GM21786 (cell line): Measurements from ENCODE around the gene MORF4L1.
"Not testable (repeated sequence)": the region's sequence is repeated elsewhere in the genome, so short reads cannot be mapped to it uniquely, and the experiment has no call there.

Experiments
- ATAC-seq: cut with Tn5 transposase; IDR thresholded peaks from one replicate; pipeline ENCODE4 v1.9.1; 2021; ENCODE audit not compliant: unreplicated experiment

Gene MORF4L1

DNA sequence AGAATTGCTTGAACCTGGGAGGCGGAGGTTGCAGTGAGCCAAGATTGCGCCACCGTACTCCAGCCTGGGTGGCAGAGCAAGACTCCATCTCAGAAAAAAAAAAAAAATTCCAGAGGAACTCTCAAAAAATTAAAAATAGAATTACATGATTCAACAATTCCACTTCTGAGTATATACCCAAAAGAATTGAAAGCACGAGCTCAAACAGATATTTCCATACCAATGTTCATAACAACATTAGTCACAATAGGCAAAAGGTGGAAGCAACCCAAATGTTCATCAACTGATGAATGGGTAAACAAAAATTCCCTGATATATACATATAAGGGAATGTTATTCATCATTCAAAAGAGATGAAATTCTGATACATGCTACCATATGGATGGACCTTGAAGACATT lies 16.9 kb upstream of the MORF4L1 start:
- no peak for ATAC-seq

DNA sequence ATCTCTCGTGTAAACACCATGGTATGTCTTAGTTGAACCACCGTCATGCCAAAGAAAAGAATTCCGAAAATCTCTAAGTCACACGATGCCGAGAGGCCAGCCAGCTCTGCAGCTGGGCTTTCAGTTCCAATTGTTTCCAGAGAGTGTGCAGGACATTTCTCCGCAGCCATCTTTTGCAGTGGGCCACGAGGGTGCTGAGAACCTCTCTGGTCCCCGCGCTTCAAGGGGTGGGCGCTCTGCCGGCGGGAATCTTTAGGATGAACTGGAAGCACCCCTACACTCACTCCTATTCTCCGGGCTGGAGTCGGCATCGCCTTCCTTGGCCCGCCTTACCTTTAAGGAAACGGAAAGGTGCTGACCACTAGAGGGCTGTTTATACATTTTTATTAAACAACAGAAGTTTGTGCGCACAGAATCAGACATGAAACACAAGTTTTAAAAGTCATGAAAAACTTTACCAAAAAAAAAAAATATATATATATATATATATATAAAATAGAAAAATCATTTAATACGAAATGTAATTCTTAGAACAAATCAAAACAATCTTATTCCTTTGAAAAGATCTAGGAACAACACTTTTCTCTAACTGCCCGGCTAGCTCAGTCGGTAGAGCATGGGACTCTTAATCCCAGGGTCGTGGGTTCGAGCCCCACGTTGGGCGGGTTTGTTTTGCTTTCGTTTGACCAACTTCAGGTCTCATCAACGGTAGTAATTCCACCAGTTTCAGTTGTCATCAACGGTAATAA lies 12.5 kb upstream of the MORF4L1 start:
- ATAC-seq: peak; percentile 60

DNA sequence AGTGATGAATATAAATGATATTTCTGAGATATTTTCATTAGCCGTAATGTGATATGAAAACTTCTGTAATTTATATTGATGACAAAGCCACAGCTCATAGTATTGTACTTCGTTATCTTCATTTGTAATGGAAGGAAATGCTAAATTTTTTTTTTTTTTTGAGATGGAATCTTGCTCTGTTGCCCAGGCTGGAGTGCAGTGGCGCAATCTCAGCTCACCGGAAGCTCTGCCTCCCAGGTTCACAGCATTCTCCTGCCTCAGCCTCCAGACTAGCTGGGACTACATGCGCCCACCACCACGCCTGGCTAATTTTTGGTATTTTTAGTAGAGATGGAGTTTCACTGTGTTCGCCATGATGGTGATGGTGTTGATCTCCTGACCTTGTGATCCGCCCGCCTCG lies 7.1 kb upstream of the MORF4L1 start:
- not testable (repeated sequence) for ATAC-seq

DNA sequence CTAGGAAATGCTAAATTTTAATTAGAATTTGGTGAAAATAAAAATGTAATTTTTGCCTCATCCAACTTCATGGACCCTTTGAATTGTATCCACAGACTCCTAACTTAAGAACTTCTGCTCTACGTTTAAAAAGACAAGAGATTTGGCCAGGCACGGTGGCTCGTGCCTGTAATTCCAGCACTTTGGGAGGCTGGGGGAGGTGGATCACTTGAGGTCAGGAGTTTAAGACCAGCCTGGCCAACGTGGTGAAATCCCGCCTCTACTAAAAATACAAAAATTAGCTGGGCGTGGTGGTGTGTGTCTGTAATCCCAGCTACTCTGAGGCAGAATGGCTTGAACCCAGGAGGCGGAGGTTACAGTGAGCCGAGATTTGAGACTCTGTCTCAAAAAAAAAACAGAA lies 6.7 kb upstream of the MORF4L1 start:
- ATAC-seq: not testable (repeated sequence)

DNA sequence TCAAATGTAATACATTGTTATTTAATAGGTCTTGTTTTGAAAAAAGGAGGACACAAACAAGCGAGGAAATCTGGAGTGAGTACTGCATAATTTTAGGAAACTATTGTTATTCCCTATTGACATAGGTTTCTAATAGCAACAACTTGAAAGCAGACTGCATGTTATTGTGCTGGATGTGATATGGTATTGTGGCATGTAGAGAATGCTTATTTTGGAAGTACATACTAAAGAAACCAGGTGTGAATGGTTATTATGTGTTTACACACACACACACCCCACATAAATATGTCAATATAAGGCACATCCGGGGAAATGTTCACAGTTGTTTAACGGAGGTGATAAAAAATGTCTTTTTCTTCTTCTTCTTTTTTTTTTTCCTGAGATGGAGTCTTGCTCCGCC lies 5.9 kb upstream of the MORF4L1 start:
- ATAC-seq: no peak

DNA sequence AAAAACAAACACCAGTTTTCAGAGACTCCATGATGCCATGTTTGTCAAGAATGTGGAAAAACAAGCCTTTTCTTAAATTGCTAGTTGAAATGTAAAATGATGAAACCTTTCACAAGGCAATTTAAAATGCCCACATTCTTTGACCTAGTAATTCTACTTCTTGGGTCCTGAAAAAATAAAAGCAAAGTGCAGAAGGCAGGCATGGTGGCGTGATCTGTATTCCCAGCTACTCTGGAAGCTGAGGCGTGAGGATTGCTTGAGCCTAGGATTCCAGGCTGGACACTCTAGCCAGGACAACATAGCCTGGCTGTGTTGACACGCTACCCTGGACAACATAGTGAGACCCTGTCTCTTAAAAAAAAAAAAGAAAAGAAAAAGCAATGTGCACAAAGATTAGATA lies 4.3 kb upstream of the MORF4L1 start:
- no peak for ATAC-seq

DNA sequence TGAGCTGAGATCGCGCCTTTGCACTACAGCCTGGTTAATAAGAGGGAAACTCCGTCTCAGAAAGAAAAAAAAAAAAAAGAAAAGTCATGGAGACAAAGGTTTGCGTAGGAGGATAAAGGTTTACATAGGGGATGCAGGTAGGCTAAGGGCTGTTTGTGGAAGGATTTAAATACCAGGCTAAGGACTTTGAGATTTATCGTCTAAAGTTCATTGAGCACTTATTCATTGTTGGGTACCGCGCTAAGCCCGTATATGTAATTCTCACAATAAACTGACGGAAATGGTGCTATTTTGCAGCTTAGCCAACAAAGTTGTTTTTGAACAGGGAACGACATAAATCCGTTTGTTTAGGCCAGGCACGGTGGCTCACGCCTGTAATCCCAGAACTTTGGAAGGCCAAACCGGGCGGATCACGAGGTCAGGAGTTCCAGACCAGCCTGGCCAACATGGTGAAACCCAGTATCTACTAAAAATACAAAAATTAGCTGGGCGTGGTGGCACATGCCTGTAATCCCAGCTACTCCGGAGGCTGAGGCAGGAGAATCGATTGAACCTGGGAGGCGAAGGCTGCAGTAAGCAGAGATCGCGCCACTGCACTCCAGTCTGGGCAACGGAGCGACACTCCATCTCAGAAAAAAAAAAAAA lies 1.1 kb upstream of the MORF4L1 start:
- not testable (repeated sequence) for ATAC-seq

DNA sequence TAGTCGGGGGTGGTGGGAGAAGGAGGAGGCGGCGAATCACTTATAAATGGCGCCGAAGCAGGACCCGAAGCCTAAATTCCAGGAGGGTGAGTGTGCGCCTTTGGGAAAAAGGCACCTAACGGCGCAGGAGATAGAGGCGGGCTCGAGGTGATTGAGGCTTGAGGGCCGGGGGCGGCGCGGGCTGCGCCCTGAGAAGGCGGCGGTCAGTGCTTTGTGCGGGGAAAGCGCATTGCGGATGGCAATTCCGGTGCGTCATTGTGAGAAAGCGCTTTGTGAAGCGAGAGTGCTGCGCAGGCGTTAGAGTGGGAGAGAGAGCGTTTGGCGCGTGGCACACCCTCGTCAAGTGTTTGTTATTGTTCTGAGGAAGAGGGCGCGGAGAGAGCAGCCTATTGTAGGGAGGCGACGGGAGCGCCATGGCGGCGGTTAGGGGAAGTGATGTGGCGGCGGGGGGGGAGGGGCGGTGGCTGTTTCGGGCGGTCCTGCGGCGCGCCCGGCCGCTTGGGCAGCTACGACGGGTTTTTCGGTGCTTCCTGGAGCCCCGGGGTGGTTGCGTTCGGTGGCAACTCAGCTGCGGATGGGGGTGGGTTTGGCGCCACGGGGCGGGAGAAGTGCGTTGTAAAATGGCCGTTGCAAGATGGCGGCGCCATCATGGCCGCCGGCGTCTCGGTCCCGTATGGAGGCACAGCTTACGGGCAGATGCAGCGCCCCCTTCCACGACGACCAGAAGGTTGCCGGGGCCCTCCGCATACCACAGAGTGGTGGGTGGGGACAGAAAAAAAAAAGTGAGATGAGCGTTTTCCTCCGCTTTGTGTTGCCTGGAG lies 492 bp downstream of the MORF4L1 start:
- peak; percentile 60 for ATAC-seq

DNA sequence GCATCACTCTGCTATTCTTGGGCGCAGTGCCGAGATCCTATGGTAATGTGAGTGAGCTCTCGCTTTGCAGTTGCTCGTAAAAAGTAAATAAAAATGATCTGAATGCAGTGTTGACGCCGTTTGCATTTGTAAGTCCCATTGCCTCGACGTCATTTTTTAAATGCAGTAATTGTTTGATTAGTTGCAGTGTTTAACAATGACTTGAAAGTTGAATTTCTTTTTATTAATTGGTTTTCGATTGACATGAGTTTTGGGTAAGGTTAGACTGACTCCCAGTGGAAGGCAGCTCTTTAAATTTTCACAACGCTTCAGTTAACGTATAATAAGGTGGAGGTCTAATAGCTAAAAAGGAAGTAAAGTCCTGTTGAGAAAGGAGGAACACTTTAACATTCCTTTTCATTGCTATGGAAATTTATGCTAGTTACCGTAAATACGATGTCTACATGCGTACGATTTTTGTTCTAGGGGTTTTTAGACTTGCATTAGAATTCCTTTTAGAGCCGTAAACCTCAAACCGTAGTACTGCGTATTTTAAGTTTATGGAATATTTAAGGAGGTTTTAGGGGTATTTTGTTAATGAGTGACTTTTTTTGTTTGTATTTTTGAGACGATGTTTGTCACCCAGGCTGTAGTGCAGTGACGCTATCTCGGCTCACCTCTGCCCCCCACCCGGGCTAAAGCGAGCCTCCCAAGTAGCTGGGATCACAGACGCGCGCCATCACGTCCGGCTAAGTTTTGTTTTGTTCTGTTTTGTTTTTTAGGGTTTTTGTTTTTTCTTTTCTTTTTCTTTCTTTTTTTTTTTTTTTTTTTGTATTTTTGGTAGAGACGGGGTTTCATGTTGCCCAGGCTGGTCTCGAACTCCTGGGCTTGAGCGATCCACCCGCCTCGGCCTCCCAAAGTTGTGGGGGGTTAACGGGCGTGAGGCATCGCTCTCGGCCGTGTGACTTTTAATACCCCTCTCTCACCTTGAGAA lies 1.4 kb downstream of the MORF4L1 start:
- no peak for ATAC-seq

DNA sequence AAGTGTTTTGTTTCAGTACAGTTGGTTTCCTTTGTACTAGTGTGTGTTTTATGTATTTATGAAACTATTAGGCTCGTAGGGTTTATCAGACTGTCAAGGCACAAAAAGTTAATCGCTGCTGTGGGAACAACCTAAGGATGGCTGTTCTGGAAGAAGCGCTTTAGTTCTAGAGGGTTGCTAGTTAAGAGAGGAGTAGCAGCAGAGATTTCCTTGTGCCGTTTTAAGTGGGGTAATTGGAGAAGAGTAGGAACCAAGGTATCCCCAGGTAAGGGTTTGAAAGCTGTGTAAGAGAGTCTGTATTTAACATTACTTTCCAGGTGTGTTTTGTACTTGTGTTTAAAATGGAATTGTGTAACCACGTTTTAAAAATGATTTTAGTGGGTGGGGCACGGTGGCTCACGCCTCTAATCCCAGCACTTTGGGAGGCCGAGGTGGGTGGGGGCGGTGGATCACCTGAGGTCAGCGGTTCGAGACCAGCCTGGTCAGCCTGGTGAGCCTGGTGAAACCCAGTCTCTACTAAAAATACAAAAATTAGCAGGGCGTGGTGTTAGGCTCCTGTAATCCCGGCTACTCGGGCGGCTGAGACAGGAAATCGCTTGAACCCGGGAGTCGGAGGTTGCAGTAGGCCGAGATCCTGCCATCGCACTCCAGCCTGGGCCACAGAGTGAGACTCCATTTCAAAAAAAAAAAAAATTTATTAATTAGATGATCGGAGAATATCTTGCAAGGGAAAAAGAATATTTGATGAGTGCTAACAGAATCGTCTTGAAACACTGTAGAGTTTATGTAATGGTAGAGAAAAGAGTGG lies 2.6 kb downstream of the MORF4L1 start:
- ATAC-seq: no peak

DNA sequence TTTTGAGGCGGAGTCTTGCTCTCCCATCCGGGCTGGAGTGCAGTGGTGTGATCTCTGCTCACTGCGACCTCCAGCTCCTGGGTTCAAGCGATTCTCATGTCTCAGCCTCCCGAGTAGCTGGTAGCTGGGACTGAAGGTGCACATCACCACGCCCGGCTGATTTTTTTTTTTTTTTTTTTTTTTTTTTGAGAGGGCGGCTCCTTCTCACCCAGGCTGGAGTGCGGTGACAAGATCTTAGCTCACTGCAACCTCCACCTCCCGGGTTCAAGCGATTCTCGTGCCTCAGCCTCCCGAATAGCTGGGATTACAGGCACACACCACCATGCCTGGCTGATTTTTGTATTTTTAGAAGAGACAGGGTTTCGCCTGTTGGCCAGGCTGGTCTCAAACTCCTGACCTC lies 4.3 kb downstream of the MORF4L1 start:
- not testable (repeated sequence) for ATAC-seq

DNA sequence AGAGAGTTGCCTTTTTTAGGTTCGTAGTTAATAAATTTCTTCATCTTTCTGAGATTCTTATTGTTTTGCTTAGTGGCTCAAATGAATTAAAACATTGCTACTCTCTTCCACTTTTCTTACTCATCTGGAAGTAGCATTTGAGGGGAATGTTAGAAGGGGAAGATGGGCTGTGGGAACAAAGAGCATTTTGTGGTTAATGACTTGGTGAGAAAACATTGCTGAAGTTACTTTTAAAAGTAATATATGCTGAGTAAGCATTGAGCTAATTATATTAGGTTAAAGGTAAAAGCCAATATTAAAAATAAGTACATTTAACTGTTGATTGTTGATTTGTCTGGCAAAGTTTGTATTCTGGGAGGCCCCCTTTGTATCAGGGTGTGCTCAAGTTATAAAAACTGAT lies 5.7 kb downstream of the MORF4L1 start:
- no peak for ATAC-seq

DNA sequence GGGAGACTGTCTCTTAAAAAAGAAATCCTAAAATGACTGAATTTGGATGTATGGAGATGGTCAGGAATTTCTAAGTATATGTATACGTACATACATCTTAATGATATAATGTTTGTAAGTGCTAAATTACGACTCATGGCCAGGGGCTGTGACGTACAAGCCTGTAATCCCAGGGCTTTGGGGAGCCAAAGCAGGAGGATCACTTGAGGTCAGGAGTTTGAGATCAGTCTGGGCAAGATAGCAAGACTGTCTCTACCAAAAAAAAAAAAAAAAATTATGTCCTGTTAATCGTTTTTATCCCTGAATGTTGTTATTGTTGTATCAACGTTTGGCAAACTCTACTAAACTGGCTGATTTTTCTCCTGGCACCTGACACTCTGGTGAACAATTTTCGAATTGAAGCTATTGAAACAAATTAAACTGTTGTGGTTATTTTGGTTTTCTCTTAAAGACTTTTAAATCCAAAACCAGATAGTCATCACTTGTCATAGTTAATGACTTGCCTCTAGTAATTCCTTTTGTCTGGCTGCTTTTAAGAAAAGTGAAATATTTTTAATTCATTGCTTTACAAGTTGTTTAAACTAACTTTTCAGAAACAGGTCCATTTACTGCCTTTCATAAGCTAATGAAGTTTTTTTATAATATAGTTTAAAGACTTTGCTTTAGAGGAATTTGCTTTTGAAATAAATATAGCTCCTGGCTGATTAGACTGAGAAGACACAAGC lies 7.0 kb downstream of the MORF4L1 start:
- ATAC-seq: no peak

DNA sequence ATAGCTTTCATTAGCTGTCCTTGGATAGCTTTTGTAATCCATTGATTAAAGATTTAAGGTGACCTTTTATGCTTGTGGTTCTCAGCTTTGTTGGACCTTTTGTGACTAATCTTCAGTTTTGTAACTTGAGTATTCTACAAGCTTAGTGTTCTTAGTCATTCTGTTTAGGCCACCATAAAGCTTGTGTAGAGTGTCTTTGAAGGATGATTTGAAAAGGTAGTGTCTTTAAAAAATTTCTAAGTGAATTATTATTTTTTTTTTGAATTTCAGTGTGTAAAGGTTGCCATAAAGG lies 7.5 kb downstream of the MORF4L1 start:
- ATAC-seq: no peak

DNA sequence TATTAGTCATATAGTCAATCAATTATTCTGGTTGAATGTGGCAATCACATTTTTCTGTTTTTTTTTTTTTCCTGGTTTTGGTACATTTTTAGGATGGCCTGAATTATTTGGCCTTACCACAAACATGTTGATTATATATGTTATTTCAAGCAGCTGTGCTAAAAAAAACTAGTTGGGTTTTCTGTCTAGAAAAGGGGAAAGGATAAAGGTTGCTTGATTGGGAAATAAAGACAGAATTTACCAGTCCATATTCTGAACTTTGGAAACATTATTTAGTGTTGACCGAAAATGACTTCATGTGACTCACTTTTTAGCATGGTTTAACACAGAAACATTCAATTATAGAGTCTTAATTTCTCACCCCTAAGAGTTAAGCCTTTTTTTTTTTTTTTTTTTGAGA lies 8.1 kb downstream of the MORF4L1 start:
- ATAC-seq: no peak

DNA sequence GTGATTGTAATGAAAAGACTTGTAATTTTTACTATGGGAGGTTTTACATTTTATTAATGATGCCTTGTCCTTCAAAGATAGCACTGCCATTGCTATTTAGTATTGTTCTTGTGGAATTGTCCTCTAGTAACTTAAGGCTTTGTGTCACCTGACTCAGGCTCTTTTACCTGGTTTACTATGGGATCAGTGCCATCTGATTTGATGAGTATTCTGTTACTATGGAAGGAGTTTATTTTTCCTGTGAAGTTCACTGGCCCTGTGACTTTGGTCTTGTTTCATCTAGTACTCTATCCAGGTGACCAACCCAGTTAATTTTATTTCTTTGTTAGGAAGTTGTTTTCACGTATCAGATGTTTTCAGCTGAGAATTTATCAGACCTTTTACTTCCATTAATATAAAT lies 9.0 kb downstream of the MORF4L1 start:
- ATAC-seq: no peak

DNA sequence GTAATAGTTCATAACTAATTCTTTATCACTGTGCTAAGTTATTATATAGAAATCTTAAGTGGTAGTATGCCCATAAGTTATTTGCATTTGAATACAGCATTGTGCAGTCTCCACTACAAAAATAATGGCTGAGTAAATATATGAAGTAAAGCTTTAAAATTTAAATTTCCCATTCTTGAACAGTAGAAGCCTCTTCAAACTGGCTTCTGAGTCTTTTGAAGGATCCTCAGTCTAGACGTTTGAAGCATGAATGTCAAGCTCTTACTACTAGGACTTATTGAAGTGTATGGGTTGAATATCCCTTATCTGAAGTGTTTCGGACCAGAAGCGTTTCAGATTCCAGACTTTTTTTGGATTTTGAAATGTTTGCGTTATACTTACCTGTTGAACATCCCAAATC lies 16.3 kb downstream of the MORF4L1 start:
- no peak for ATAC-seq

DNA sequence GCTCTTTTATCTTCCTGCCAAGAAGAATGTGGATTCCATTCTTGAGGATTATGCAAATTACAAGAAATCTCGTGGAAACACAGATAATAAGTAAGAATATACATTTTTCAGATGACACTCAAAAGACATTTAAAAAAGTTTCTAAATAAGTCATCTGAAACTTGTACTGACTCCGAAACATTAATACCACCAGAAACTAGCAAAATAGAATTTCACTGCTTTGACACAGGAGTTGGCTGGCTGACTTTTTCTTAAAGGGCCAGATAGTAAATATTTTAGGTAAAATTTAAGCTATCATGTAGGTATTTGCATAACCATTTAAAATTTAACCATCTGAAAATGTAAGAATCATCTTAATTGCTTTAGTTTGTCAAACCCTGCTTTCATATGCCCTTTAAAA lies 20.8 kb downstream of the MORF4L1 start:
- no peak for ATAC-seq

DNA sequence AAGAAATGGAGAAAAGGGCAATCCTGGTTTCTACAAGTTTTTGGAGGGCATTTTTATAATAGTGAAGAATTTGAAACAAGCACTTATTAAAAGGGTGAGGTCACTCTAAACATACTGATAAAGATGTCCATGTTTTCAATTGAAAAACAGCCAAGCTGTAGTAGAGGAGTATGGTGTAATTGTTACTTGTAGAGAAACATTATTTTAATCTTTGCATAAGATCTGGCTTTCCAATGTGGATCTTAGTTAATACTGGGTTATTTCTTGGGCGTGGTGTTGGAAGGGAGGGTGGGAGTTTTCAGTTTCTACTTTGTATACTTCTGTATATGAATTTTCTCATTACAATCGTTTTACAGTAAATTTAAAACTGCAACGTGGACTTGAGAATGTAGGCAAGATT lies 22.8 kb downstream of the MORF4L1 start:
- ATAC-seq: no peak

DNA sequence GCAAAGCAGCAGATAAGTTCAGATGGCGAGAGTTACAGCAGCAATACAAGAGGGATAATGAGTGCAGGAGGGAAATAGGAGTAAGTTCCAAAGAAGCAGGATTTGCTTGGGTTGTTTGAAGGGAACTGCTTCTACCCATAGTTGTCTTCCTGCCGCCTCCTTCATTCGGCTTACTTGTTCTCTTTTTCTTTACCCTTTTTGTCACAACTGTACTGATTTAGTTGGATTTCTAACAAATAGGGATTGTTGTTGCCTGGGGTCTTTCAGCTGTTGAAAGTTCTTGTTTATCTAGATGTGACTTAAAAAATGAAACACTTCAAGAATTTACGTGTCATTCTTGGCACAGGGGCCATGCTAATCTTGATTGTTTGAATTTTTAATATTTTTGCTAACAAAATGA lies 25.9 kb downstream of the MORF4L1 start:
- no peak for ATAC-seq
